GM18868 (cell line): ENCODE results near the gene DSC3.
"Not testable (repeated sequence)": the region's sequence is repeated elsewhere in the genome, so short reads cannot be mapped to it uniquely, and the experiment has no call there.

Experiments
- ATAC-seq: cut with Tn5 transposase; IDR thresholded peaks from one replicate; pipeline ENCODE4 v1.9.1; 2021; ENCODE audit warnings: mild to moderate bottlenecking, moderate library complexity; ENCODE audit not compliant: unreplicated experiment

The DSC3 gene

GRCh38 chr18:30978091-30978490 lies 64.5 kb downstream of the DSC3 start:
- not testable (repeated sequence) for ATAC-seq

- ATAC-seq, result peak; percentile 65
Observed at GRCh38 chr18:30971338-30971956, 71.1 kb downstream of the DSC3 start.

GRCh38 chr18:30970196-30970816 lies 72.2 kb downstream of the DSC3 start:
- peak; percentile 53 for ATAC-seq

DNA sequence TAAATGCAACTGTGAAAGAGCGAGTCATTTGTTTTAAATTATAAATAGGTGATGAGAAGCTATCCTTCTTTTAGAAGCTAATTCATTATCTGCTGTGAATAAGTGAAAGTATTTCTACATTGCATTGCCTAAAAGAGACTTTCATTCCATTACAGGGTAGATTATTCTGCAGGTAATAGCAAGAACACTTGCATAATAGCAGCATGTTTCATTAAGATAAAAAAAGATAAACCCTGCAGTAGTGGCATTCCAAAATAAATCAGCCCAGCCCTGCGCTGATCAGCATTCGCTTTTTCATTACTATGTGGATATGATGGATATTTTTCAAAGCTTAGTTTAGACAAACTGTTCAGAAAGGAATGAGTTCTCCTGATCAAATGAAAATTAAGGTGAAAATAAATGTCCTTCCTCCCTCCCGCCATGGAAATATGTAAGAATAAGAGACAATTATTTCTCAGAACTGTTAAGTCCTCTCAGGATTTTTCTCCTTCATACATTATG lies 72.8 kb downstream of the DSC3 start:
- no peak for ATAC-seq

- no peak for ATAC-seq
Observed at GRCh38 chr18:30967701-30968100, 74.8 kb downstream of the DSC3 start.

GRCh38 chr18:30965237-30965636 lies 77.3 kb downstream of the DSC3 start:
- no peak for ATAC-seq

DNA sequence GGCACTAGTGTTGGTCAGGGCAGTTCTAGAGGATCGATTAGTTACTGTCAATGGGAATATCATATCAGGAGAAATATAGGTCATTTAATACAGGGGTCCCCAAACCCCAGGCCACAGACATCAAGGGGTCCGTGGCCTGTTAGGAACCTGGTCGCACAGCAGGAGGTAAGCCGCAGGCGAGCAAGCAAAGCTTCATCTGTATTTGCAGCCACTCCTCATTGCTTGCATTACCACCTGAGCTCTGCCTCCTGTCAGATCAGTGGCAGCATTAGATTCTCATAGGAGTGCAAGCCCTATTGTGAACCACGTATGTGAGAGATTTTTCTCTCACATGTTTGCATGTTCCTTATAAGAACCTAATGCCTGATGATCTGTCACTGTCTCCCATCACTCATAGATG lies 81.9 kb downstream of the DSC3 start:
- no peak for ATAC-seq

GRCh38 chr18:30957066-30957465 lies 85.5 kb downstream of the DSC3 start:
- ATAC-seq, result no peak

DNA sequence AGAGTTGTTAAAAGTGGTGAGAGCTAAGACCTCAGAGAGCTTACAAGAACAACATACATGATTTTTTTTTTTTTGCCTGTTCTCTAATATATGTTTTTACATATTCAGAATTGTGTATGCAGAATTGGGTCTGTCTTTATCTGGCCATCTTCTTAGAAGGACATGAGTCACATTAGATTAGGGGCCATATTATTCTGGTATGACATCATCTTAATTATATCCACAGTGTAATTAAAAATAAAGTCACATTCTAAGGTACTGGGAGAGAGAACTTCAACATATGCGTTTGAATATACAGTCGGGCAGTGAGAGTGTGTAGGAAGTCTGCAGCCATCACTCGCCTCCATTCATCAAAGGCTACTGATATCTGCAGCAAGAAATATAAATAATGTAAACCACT lies 88.3 kb downstream of the DSC3 start:
- ATAC-seq, result no peak

DNA sequence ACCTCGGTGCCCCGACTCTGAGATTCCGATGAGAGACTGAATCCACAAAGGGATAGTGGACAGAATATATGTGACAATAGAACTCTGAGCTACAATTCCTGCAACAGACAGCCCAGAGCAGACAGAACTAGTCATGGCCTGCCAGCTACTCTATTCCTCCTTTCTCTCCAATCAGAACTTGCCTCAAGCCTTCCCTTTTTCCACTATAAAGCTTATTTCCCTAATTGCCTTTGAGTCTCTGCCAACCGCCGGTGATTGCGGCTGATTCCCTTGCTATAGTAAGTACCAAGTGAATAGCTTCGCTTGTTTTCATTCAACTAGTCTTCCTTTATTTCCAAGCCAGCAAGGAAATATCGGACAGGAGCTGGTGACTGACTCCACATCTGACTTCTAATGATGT lies 96.8 kb downstream of the DSC3 start:
- ATAC-seq, result no peak

GRCh38 chr18:30944773-30945417 lies 97.6 kb downstream of the DSC3 start:
- ATAC-seq, result no peak

DNA sequence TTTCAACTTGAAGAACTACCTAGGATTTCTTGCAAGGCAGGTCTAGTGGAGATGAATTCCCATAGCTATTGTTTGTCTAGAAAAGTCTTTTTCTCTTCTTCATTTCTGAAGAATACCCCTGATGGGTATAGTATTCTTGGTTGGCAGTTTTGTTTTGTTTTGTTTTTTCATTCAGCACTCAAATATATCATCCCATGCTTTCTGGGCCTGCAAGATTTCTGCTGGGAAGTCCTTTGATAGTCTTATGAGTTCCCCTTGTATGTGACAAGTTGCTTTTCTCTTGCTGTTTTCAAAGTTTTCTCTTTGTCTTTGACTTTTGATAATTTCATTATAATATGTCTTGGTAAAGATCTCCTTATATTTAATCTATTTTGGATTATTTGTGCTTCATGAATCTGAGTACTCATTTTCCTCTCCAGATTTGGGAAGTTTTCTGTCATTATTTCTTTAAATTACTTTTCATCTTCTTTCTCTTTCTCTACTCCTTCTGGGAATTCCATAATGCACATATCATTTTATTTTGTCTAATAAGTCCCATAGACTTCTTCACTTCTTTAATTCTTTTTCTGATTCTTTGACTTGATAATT lies 101.5 kb downstream of the DSC3 start:
- ATAC-seq, result no peak
